Occipital lobe (tissue), 2 donors: ENCODE measurements around the gene TAS2R16. TPM values are rescaled to one million over a fixed set of nuclear protein-coding genes. Genes with fewer than 3 reads are reported as not detected.

Experiments
- DNase-seq: peaks from one replicate; lab custom pipeline; 2025; lab: John Stamatoyannopoulos, UW
- total RNA-seq: library from RNA; depleted of rRNA; stranded (reverse); fragments of >200 nt; gene quantifications from one replicate; pipeline ENCODE4 v1.2.3, GENCODE V29; 2014

Gene TAS2R16
- not detected for total RNA-seq

- DNase-seq, result no peak
These were observed at the start of gene TAS2R16 for GRCh38 chr7:122995600-122995999. Gene TAS2R16 (minus strand): TSS chr7:122995700. CDS start chr7:122995634, 66 bp downstream.

GRCh38 chr7:123043642-123044041 lies 48.1 kb upstream of the TAS2R16 start:
- DNase-seq, result no peak

GRCh38 chr7:123041101-123041500 lies 45.6 kb upstream of the TAS2R16 start:
- no peak for DNase-seq

- no peak for DNase-seq
These were observed 43.8 kb upstream of the TAS2R16 start for GRCh38 chr7:123039269-123039668.

- DNase-seq, result no peak
These were observed 38.6 kb upstream of the TAS2R16 start for GRCh38 chr7:123034106-123034505.

- no peak for DNase-seq
These were observed 35.1 kb upstream of the TAS2R16 start for GRCh38 chr7:123030631-123031030.

- DNase-seq, result no peak
These were observed 32.8 kb upstream of the TAS2R16 start for GRCh38 chr7:123028339-123028738.

- no peak for DNase-seq
These were observed 30.8 kb upstream of the TAS2R16 start for GRCh38 chr7:123026251-123026650.

- DNase-seq, result no peak
These were observed 29.7 kb upstream of the TAS2R16 start for GRCh38 chr7:123024989-123025758.

- no peak for DNase-seq
These were observed 27.6 kb upstream of the TAS2R16 start for GRCh38 chr7:123023126-123023525.

GRCh38 chr7:123022576-123022975 lies 27.1 kb upstream of the TAS2R16 start:
- no peak for DNase-seq

GRCh38 chr7:123012435-123012834 lies 16.9 kb upstream of the TAS2R16 start:
- no peak for DNase-seq

- no peak for DNase-seq
These were observed 16.4 kb upstream of the TAS2R16 start for GRCh38 chr7:123011766-123012369.

GRCh38 chr7:123004931-123005330 lies 9.4 kb upstream of the TAS2R16 start:
- no peak for DNase-seq

GRCh38 chr7:123003539-123004126 lies 8.1 kb upstream of the TAS2R16 start:
- no peak for DNase-seq

GRCh38 chr7:122989577-122989976 lies 5.9 kb downstream of the TAS2R16 start:
- no peak for DNase-seq

- DNase-seq, result no peak
These were observed 6.5 kb downstream of the TAS2R16 start for GRCh38 chr7:122989041-122989440.

GRCh38 chr7:122988333-122988732 lies 7.2 kb downstream of the TAS2R16 start:
- no peak for DNase-seq

GRCh38 chr7:122987463-122987862 lies 8.0 kb downstream of the TAS2R16 start:
- no peak for DNase-seq

GRCh38 chr7:122984021-122984420 lies 11.5 kb downstream of the TAS2R16 start:
- no peak for DNase-seq

GRCh38 chr7:122983261-122983660 lies 12.2 kb downstream of the TAS2R16 start:
- DNase-seq, result no peak

- no peak for DNase-seq
These were observed 20.2 kb downstream of the TAS2R16 start for GRCh38 chr7:122975341-122975740.

GRCh38 chr7:122974229-122974628 lies 21.3 kb downstream of the TAS2R16 start:
- no peak for DNase-seq
